ENCODE measurements around the gene TMIGD2.
"Not testable (repeated sequence)": the region's sequence is repeated elsewhere in the genome, so short reads cannot be mapped to it uniquely, and the experiment has no call there.

Gene TMIGD2

DNA sequence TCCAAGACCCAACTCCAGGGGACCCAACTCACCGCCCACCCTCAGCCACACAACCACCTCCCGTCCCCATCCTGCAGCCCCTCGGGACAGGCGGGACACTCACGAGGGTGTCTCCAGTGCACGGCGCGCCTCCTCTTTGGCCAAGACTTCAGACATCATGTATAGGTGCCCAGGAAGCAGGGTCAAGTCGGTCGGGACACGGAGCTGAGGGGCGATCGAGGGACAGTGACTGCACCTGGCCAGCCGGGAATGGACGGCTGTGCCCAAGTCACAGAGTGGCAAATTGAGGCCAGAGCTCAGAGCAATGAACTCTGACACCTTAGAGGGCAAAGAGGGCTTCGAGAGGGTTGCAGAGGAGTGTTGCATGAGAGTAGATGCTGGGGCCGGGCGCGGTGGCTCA, 27.7 kb upstream of the TMIGD2 start:
- TF ChIP-seq, protein P1, sequence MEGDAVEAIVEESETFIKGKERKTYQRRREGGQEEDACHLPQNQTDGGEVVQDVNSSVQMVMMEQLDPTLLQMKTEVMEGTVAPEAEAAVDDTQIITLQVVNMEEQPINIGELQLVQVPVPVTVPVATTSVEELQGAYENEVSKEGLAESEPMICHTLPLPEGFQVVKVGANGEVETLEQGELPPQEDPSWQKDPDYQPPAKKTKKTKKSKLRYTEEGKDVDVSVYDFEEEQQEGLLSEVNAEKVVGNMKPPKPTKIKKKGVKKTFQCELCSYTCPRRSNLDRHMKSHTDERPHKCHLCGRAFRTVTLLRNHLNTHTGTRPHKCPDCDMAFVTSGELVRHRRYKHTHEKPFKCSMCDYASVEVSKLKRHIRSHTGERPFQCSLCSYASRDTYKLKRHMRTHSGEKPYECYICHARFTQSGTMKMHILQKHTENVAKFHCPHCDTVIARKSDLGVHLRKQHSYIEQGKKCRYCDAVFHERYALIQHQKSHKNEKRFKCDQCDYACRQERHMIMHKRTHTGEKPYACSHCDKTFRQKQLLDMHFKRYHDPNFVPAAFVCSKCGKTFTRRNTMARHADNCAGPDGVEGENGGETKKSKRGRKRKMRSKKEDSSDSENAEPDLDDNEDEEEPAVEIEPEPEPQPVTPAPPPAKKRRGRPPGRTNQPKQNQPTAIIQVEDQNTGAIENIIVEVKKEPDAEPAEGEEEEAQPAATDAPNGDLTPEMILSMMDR (IDR thresholded peaks at IDR 0.05; ENCODE audit: low read depth, low read length), result no peak
- no peak overlapping the region for H3K4me3 ChIP-seq (ENCODE audit: low read depth, low read length)

DNA sequence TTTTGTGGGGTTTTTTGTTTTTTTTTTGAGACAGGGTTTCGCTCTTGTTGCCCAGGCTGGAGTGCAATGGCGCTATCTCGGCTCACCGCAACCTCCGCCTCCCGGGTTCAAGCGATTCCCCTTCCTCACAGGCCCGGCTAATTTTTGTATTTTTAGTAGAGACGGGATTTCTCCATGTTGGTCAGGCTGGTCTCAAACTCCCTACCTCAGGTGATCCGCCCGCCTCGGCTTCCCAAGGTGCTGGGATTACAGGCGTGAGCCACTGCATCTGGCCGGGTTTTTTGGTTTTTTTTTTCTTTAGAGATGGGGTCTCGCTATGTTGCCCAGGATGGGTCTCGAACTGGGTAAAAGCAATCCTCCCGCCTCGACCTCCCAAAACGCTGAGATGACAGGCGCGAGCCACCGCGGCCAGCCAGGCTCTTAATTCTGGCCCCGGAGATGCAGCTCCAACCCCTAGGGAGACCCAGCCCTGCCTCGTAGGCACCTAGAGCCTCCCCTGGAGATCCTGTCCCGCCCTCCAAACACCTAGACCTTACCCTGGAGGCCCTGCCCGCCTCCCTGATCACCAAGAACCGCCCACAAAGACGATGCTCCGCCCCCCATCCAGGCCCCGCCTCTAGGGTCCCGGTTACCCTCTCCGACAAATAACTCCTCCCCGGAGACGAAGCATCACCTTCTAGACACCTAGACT, 26.9 kb upstream of the TMIGD2 start:
- not testable (repeated sequence) for H3K4me3 ChIP-seq (ENCODE audit: low read depth, low read length)

DNA sequence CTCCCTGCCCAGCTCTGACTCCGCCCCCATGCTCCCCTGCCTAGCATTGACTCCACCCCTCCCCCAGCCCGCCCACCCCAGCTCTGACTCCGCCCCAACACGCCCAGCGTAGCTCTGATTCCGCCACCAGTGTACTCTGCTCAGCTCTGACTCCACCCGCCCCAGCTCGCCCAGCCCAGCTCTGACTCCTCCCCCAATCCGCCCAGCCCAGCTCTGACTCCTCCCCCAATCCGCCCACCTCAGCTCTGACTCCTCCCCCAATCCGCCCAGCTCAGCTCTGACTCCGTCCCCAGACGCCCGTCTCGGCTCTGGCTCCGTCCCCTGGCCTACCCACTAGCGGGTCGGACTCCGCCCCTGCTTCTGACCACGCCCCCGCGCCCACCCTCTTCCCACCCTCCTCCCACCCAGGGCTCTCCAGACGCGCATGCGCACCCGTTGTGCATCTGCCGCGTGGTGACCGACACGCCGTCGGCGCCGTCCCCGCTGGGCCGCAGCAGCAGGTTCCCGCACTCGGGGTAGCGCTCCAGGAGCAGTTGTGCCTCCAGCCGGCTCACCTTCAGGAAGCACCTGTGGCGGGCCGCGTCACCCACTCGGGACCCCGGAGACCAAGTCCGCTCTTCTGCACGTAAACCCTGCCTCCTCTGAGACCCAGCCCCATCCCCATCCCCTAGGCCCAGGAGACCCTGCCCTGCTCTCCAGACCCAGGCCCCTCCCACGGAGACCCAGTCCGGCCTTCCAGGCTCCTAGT, 26.2 kb upstream of the TMIGD2 start:
- no peak overlapping the region for H3K4me3 ChIP-seq (ENCODE audit: low read depth, low read length)
- TF ChIP-seq, protein P1 (IDR thresholded peaks at IDR 0.05; ENCODE audit: low read depth, low read length), result no peak

DNA sequence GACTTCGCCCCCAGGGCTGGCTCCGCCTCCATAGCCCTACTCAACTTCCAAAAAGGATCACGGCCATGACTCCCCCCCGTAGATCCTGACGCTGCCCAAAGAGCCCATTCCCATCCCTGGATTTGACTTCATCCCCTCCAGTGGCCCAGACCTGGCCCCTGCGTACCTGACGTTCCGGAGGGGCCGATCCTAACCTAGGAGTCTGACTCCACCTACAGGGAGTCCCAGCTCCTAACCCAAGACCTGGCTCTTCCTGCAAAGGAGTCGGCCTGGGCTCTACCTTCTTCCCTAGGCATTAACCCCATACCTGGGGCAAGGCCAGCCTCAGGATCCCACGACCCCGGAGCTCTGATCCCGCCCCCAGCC, 25.7 kb upstream of the TMIGD2 start:
- H3K4me3 ChIP-seq (ENCODE audit: low read depth, low read length), result no peak overlapping the region
- TF ChIP-seq, protein P1 (IDR thresholded peaks at IDR 0.05; ENCODE audit: low read depth, low read length), result no peak

DNA sequence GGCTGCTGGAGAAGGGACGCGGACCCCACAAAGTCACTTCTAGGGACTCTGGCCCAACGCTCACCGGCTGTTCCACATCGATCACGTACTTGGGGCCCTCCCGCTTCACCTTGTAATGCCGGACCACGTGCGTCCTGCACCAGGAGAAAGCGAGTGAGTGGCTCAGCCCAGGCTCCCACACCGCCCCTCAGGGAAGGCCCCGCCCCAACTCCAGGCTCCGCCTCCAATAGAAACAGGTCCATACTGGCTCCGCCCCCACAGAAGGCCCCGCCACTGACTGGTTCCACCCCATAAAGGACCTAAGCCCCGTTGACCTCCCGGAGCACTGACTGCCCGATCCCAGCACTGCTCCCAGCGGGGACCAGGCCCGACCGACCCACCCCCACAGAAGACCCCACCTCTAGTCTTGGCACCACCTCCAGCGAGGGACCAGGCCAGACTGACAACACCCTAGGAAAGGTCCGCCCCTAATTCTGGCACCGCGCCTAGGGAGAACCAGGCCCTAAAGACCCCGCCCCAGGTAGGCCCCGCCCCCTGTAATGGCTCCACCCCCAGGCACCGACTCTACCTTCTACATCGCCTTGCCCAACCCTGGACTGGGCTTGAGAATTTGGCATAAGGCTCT, 25.2 kb upstream of the TMIGD2 start:
- TF ChIP-seq, protein P1 (IDR thresholded peaks at IDR 0.05; ENCODE audit: low read depth, low read length), result no peak
- H3K4me3 ChIP-seq (ENCODE audit: low read depth, low read length), result no peak overlapping the region

DNA sequence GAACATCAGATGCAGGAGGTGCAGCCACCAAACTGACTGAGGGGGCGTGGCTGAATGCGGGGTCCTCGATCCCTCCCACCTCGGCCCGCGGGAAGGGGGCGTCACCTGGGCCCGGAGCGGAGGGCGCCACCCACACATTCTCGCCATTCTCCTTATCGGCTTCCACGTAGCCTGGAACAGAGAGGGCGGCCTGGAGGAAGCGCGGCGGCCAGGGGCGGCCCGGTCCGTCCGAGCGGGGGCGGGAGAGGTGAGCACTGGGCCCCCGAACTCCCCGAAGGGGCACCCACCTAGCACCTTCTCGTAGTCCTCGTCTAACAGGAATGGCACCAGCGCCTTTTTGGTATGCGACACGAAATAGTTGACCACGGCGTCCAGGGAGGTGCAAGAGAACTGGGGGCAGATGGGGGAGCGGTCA, 24.7 kb upstream of the TMIGD2 start:
- TF ChIP-seq, protein P1 (IDR thresholded peaks at IDR 0.05; ENCODE audit: low read depth, low read length), result no peak
- no peak overlapping the region for H3K4me3 ChIP-seq (ENCODE audit: low read depth, low read length)

DNA sequence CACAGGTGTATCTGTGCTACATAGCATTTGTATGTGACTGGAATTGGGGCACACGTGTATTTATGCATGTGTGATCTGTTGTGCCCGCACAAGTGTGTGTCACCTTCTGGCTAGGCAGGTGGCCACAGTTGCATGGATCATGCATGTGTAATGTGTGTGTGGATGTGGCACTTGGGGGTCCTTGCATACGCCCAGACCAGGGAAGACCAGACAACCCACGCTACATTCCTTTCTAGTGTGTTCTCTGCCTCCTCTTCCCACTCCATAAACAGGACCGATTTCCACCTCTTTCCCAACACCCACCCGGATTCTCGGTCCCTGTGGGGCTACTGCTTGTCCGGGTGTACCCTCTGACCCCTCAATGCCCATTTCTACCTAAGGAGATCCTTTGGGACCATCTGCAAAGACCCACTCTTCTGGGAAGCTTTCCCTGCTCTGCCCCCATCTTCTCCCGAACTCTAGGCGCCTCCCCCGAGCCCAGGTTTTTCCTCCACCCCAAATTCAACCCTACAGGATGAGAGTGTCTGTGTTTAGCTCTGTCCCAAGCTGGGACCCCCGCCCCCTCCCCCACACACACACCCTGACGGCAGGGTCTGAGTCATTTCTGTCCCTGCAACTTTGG, 24.1 kb upstream of the TMIGD2 start:
- TF ChIP-seq, protein P1 (IDR thresholded peaks at IDR 0.05; ENCODE audit: low read depth, low read length), result no peak
- H3K4me3 ChIP-seq (ENCODE audit: low read depth, low read length), result no peak overlapping the region

Measured in WI38 (cell line).